Inferior parietal cortex (tissue), 1 donor: ENCODE measurements around the gene FAM174C.
A peak's percentile ranks its signal among the peaks of the same experiment; 100 is the strongest.

Experiments used
- DNase-seq: peaks from one replicate; pipeline ENCODE4 v3.0.0-alpha.2; 2016; ENCODE audit errors: extremely low spot score

FAM174C gene

GRCh38 chr19:1275260-1275975 lies at the start of gene FAM174C:
TSS of gene FAM174C (plus strand) at chr19:1275530. CDS start at chr19:1275550, 20 bp downstream.
- DNase-seq = peak; percentile 93

- no peak for DNase-seq
These were observed 49.2 kb upstream of the FAM174C start for GRCh38 chr19:1226227-1226518.

DNA sequence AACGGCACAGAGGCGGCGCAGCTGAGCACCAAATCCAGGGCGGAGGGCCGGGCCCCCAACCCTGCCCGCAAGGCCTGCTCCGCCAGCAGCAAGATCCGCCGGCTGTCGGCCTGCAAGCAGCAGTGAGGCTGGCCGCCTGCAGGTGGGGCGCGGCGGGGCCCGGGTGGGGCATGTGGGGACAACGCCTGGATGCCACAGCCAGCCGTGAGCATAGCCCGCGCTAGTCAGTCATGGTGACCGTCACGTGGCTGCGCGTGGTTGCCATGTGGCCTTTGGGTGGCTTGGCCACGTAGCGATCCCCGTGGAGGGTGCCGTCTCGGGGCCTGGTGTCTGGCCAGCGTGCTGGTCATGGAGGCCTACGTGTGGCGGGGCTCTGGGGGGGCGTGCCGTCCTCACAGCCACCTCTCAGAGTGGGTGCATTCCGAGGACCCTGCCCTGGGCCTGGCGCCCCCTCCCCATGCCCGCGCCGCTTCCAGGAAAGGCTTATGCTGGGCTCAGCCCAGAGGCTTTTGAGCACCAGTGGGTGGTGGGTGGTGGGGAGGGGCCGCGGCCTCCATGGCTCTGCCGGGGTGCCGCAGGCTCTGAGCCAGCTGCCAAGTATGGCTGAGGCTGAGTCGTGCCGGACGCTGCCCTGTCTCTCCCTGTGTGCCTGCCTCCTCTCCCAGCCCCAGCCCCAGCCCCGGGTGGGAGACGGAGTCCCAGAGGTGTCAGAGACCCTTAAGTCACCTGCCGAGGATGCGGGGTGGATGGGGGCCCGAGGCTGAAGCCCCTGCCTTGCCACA lies 48.6 kb upstream of the FAM174C start:
- DNase-seq = no peak

DNA sequence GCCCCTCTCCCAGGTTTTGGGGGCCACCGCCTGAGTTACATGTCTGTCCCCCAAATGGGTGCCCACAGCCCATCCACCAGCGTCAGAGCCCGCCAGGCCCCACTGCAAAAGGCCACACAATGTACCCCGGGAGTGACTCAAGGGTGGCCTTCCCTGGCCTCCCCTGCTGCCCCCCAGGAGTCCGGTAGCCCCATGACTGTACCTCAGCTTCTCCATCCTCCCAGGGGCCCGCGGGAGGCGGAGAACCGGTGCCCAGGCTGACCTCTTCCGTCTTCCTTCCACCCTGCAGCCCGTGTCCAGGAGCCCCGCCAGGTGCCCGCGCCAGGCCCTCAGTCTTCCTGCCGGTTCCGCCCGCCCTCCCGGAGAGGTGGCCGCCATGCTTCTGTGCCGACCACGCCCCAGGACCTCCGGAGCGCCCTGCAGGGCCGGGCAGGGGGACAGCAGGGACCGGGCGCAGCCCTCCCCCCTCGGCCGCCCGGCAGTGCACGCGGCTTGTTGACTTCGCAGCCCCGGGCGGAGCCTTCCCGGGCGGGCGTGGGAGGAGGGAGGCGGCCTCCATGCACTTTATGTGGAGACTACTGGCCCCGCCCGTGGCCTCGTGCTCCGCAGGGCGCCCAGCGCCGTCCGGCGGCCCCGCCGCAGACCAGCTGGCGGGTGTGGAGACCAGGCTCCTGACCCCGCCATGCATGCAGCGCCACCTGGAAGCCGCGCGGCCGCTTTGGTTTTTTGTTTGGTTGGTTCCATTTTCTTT lies 47.9 kb upstream of the FAM174C start:
- DNase-seq = no peak

GRCh38 chr19:1228161-1228957 lies 47.0 kb upstream of the FAM174C start:
- DNase-seq = no peak

GRCh38 chr19:1229056-1229923 lies 46.0 kb upstream of the FAM174C start:
- DNase-seq = no peak

DNA sequence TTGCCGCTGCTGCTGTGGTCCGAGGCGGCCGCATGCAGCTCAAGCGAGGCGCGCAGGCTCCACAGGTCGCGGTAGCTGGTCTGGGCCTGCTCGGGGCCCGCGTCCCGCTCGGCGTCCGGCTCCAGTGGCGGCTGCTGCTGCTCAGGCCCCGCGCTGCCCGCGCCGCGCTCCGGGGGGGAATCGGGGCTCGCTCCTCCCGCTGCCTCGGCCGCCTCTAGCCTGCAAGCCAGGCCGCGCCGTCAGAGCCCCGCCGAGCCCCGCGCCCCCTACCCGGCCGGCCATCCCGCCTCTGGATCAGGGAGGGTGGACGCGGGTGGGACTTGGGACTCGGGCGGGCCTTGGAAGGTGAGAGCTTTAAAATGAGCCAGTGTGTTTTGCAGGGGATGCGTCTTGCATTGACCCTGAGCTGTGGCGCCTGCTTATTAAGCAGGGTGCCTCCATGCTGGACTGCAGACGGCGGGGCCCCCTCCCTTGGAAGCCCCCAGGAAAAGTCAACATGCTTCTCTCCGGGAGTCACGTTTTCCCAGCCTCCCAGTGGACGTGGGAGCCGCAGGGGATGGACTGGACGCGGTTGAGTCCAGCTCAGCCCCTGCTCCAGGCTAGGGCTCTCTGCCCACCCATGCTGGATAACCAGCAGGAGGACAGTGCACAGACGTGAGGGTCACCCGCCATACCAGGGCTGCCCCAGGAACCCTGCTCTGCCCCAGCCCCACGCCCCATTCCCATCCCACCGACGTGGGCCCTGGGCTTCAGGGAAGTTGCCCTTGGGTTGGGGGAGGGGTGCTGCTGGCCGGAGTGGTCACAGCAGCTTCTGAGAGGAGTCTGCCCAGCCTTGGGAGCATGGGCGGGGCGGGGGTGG lies 45.2 kb upstream of the FAM174C start:
- no peak for DNase-seq

GRCh38 chr19:1230783-1231489 lies 44.4 kb upstream of the FAM174C start:
- DNase-seq = no peak

DNA sequence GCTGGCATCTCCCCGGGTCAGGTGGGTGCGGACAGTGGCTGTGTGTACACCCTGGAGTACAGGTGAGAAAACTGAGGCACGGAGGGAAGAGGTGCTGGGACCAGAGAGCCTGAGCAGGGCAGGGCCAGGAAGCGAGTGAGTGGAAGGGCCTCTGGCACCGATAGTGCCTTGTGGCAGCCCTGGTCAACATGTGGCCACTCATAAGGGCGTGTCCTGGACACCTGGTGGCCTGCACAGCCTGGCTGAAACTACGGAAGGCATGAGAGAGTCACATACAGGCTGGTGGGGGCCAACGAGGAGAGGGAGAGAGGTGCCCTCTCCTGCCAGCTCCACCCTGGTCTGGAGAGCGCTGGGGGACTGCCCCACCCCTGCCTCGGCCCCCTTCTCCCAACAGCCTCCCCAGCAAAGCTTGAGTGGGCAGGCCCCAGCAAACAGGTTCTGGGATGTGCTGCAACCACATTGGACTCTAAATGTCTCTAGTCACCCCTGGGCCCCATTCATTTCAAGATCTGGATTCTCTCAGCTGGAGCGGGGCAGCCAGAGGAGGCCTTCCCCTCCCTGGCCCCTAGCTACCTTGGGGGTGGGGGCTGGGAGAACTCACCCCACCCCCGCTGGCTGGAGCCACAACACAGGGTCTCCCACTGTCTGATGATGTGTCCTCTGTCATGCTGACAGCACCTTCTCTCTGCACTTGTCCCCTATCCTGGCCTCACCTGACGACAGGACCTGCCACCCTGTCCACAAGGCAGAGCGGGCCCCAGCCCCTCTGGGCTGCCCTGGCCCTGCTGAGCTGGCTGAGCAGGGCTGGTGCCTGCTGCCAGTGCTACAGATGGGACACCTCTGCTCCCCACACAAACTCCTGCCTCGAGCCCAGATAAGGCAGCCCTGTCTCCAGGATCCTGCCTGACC lies 43.3 kb upstream of the FAM174C start:
- DNase-seq = no peak

GRCh38 chr19:1232652-1233072 lies 42.7 kb upstream of the FAM174C start:
- DNase-seq = no peak

DNA sequence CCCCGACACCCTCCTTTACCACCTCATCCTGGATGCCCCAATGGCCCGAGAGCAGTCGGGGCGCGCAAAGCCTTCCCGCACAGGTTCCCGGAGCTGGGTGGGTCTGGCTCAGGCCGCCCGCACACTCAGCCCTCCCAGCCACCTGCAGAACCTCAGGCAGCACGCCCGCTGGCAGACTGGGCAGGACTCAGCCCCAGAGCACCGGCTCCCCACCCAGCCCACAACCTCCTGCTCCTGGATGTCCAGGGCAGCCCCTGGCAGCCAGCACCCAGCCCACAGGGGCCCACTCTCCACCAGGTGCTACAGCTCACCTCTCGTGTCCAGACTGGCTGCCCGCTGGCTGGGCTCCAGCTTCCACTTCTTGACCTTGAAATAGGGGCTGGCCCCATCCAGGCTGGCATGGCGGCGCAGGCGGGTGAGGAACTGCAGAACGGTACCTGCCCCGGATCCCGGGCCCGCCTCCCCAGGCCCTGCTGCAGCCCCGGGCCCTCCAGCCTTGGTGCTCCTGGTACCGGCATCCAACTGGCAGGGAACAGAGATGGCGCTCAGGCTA lies 42.1 kb upstream of the FAM174C start:
- DNase-seq = no peak

GRCh38 chr19:1234051-1234954 lies 41.0 kb upstream of the FAM174C start:
- DNase-seq = no peak

DNA sequence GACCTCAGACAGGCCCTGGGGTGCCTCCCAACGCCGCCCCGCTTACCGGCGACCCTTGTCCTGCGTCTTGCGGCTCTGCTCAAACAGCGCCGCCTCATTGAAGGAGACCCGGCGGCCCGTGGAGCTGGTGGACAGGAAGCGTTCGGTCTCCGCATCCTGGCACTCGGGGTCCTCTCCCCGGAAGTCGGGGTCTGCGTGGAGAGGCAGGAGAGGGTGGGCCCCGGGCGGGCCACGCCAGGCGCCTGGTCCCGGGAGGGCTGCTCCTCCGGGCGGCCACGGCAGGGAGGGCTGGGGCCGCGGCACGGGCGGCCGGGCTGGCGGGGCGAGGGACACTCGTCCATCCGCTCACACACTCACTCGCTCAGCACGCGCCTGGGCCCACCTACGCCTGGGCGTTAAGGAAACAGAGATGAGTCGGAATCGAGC lies 40.4 kb upstream of the FAM174C start:
- no peak for DNase-seq

DNA sequence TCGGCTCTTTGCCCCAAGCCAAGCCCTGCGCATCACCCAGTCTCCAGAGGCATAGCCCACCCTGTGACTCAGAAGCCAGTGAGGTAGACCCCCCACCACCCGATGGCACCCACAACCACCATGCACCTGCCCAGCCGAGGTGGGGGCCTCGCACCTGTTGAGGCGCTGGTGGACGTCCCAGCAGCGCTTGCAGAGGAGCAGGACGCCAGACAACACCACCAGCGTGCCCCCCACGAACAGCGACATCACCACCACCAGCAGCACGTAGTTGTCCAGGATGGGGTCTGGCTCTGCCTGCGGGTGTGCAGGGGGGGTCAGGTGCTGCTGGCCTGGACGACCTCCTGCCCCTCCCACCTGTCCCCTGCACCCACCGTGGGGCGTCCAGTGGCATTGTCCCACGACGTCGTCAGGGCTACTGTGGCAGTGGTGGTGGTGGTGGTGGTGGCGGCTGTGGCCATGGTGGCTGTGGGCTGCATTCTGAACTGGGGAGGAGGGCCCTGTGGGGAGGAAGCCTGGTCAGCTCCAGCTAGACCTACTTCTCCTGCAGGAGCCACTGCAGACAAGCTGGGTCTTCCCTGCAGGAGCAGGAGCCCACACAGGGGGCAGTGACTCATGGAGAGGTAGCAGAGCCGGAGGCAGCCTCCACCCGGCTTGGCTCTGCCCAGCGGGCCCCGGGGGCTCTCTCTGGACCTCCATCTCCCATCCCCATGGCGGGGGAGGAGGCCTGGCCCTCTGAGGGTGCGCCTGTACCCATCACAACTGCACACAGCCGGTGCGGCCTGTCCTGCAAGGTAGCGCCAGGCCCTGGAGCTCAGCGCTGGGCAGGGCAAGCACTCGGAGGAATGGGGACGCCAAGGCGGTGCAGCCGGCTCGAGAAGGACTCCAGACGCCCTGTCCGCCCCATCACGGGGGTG lies 39.4 kb upstream of the FAM174C start:
- DNase-seq = no peak

DNA sequence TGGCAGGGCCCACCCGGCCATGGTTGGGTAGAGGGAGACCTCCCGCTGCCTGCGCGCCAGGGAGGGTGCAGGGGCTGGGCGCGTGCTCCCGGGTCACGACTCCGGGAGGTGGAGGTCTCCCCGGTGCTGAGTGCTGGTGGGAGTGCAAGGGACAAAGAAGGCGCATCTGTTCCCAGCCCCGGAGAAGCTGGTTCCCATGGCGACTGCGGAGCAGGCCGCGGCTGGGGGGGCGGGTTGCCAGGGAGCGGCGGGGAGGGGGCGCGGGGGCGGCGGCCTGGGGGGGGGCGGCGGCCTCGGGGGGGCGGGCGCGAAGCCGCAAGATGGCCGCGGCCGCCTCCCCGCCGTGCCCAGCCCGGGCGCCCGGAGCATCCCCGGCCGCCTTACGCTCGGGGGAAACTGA lies 38.8 kb upstream of the FAM174C start:
- no peak for DNase-seq
